Measurements from ENCODE around the gene SLC35E4.

The SLC35E4 gene

DNA sequence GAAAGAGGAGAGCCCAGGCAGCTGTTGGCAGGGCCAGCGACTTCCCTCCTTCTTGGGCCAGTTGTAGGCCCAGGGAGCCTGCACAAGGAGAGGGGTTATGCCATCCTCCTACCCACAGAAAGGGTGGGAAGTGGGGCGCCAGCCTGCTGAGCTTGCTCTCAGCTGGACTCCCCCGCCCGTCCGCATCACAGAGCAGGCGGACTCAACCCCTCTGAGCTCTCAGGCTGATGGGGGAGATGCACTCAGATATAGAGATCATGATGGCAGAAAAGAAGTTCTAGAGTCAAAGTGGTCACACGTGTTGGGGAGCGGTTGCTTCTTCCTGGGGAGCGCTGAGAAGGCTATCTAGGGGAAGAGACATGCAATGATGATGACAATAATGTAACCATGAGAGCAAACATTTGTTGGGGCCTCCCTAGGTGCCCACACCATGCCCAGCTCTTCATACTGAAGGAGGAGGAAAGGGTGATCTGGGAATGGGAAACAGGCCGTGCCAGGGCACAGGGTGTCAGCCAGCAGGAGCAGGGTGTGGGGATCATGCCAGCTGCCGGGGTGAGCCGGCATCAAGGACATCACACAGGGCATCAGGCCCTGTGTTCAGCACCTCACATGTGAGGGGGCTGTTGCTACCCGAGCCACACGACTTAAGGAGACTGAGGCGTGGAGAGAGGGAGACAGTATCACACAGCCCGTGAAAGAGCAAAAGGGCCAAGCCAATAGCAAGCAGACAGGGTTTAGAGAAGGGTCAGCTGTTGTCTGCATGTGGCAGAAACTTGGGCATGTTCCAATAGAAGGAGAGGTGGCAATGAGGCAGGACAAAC, 7.7 kb downstream of the SLC35E4 start:
- TF ChIP-seq, protein P1, sequence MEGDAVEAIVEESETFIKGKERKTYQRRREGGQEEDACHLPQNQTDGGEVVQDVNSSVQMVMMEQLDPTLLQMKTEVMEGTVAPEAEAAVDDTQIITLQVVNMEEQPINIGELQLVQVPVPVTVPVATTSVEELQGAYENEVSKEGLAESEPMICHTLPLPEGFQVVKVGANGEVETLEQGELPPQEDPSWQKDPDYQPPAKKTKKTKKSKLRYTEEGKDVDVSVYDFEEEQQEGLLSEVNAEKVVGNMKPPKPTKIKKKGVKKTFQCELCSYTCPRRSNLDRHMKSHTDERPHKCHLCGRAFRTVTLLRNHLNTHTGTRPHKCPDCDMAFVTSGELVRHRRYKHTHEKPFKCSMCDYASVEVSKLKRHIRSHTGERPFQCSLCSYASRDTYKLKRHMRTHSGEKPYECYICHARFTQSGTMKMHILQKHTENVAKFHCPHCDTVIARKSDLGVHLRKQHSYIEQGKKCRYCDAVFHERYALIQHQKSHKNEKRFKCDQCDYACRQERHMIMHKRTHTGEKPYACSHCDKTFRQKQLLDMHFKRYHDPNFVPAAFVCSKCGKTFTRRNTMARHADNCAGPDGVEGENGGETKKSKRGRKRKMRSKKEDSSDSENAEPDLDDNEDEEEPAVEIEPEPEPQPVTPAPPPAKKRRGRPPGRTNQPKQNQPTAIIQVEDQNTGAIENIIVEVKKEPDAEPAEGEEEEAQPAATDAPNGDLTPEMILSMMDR (conservative IDR thresholded peaks at IDR 0.05), result no peak
- no peak for TF ChIP-seq ZFX (IDR thresholded peaks at IDR 0.05)
- H3K27ac ChIP-seq, result no peak overlapping the region

DNA sequence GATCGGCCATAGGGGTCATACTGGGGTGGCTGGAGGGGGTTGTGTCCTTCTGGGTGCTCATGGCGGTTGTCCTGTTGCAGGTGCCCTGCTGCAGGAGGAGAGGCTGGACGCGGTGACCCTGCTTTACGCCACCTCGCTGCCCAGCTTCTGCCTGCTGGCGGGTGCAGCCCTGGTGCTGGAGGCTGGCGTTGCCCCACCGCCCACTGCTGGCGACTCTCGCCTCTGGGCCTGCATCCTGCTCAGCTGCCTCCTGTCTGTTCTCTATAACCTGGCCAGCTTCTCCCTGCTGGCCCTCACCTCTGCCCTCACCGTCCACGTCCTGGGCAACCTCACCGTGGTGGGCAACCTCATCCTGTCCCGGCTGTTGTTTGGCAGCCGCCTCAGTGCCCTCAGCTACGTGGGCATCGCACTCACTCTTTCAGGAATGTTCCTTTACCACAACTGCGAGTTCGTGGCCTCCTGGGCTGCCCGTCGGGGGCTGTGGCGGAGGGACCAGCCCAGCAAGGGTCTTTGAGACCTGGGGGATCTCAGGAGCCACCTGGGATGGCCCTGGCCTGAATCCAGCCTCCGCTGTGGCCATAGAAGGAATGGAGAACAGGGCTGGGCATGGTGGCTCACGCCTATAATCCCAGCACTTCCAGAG, 11.1 kb downstream of the SLC35E4 start:
- H3K27ac ChIP-seq, result no peak overlapping the region
- TF ChIP-seq, protein P1 (conservative IDR thresholded peaks at IDR 0.05), result no peak
- no peak for TF ChIP-seq ZFX (IDR thresholded peaks at IDR 0.05)

DNA sequence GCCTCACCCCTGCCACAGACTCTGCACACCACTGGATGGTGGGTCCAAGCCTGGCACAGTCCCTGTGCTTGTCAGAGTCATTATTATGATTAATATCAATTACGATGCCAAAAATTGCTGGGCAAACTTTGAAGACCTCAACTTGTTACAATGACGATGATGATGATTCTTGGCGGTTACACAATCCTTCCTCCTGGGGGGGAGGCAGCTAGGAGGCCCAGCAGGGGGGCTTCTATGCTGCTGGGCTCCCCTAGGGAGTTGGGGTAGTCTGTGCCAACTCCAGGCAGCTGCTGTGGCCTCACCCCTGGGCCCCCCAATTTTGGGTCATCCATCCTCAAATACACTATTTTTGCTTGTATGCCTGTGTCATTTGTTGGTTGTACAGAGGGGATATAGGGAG, 12.0 kb downstream of the SLC35E4 start:
- TF ChIP-seq, protein P1 (conservative IDR thresholded peaks at IDR 0.05), result no peak
- TF ChIP-seq ZFX (IDR thresholded peaks at IDR 0.05), result no peak
- H3K27ac ChIP-seq, result no peak overlapping the region

DNA sequence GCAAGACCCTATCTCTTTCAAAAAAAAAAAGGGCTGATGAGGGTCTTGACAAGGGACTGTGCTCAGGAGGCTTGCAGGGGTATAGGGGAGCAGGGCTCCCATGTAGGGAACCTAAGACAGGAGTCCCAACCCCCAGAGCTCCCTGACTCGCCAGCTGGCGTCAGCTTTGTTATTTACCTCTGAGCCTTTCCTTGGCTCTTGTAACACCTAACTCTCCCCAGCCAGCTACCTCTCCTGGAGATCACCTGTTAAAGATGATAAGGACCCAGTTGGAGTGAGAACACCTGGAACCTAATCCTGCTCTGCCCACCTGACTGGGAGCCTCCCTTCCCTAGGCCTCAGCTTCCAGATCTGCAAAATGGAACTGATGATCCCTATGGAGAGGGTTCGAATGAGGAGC, 13.2 kb downstream of the SLC35E4 start:
- H3K27ac ChIP-seq, result no peak overlapping the region
- no peak for TF ChIP-seq ZFX (IDR thresholded peaks at IDR 0.05)
- TF ChIP-seq, protein P1 (conservative IDR thresholded peaks at IDR 0.05), result no peak

DNA sequence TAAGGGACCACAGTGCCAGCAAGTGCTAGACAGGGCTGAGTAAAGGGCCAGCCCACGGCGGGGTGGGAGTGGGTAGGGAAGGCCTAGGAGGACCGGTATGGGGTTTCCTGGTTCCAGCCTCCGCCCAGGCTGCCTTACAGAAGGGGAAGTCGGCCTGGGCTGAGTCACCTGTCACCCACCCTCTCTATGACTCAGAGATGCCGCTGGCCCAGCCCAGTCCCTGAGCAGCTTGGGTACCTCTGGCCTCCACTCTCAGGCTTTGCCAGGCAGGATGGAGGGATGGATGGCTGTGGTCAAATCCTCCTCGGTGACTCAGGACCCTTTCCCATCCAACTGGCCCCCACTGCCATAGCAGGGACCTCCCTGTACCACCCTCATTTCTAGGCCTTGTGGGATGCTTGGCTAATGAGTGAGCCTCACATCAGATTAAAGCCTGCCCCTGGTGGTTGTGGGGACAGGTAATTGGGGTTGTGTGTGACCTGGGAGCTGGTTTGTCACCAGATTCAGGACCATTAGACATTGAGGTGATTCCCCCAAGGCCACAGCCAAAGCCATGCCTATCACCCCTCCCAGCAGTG, 13.9 kb downstream of the SLC35E4 start:
- TF ChIP-seq ZFX (IDR thresholded peaks at IDR 0.05), result no peak
- TF ChIP-seq, protein P1 (conservative IDR thresholded peaks at IDR 0.05), result no peak
- no peak overlapping the region for H3K27ac ChIP-seq

DNA sequence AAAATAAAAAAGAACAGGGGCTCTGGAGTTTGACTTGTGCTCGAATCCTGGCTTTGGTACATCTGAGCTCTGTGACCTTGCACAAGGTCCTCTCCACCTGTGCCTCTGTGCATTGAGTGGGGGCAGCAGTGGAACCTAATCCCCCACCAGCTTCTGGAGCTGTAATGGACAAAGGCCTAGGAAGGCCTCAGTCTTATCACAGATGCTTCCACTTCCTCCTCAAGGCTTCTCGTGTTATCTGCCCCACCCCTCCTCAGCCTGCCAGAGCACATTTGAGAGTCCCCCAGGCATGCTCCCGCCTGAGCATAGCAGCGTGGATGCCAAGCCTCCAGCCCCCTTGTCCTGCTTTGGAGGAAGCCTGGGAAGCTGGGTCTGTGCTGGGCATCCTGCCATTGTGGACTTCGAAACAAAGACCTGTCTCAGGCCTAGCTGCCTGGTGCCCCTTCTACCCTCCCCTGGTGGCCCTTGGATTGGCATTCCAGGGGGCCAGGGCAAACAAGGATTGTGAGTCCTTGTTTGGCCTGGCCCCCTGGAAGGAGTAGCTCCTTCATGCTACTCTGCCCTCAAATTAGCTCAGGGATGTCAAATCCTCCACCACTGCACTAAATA, 15.0 kb downstream of the SLC35E4 start:
- no peak overlapping the region for H3K27ac ChIP-seq
- TF ChIP-seq ZFX (IDR thresholded peaks at IDR 0.05), result no peak
- TF ChIP-seq, protein P1 (conservative IDR thresholded peaks at IDR 0.05), result no peak

DNA sequence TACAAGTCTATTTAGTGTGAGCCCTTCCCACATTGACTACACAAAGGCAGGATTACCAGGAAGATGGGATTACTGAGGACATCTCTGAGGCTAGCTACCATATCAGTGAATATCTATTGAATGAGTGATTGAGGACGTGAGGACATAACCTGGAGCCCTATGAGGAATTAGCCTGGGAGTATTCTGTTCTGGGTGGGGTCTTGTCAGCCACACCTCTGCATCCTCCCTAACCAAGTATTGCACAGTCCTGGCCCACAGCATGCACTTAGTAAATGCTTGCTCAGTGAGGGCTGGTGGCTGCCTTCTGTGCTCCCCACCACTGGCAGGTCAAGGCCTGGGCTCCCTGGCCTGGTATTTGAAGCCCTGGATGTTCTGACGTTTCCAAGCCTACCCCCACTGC, 17.3 kb downstream of the SLC35E4 start:
- TF ChIP-seq, protein P1 (conservative IDR thresholded peaks at IDR 0.05), result no peak
- no peak for TF ChIP-seq ZFX (IDR thresholded peaks at IDR 0.05)
- no peak overlapping the region for H3K27ac ChIP-seq

Data from C4-2B (cell line).